K562 (cell line): ENCODE measurements around the gene SLC4A5. TPM values are rescaled to one million over a fixed set of nuclear protein-coding genes. Genes with fewer than 3 reads are reported as not detected.

Experiments
- ARID4B ChIP-seq: sonication (generic); formaldehyde crosslinking; IDR thresholded peaks from 2 replicates; pipeline ENCODE4 v1.8.0; 2022; ENCODE audit warnings: mild to moderate bottlenecking, missing genetic modification reagents
- BRD9 ChIP-seq: fragments of 450-650 bp; IDR thresholded peaks from 2 replicates; pipeline ENCODE4 v1.6.1; 2018; ENCODE audit warnings: low read depth; ENCODE audit not compliant: partially characterized antibody
- EGR1 ChIP-seq: fragments of 450-650 bp; conservative IDR thresholded peaks from 2 replicates; pipeline ENCODE4 v1.6.1; 2017; ENCODE audit warnings: mild to moderate bottlenecking
- EZH2 ChIP-seq: IDR thresholded peaks from 2 replicates; pipeline ENCODE4 v1.6.1; 2012; ENCODE audit warnings: low read depth, mild to moderate bottlenecking, inconsistent platforms, low read length, borderline replicate concordance
- HBP1 ChIP-seq: fragments of 450-650 bp; formaldehyde crosslinking; IDR thresholded peaks from 2 replicates; pipeline ENCODE4 v1.4.0; 2022; ENCODE audit warnings: missing genetic modification characterization
- ILK ChIP-seq: fragments of 450-650 bp; IDR thresholded peaks from 2 replicates; pipeline ENCODE4 v1.6.1; 2016; ENCODE audit warnings: missing genetic modification characterization, low read depth, mild to moderate bottlenecking, missing compliant biosample characterization, moderate library complexity, borderline replicate concordance
- KDM1A ChIP-seq, 2 experiments: fragments of 450-650 bp; IDR thresholded peaks; 2 replicates each; pipeline ENCODE4 v1.6.1; 2016; ENCODE audit warnings: mild to moderate bottlenecking in 2 of 2
- LEF1 ChIP-seq: fragments of 450-650 bp; IDR thresholded peaks from 2 replicates; pipeline ENCODE4 v1.6.1; 2016; ENCODE audit warnings: mild to moderate bottlenecking
- MIER1 ChIP-seq: fragments of 450-650 bp; IDR thresholded peaks from 2 replicates; pipeline ENCODE4 v1.6.1; 2016; ENCODE audit warnings: antibody characterized with exemption, mild to moderate bottlenecking, low read depth
- MTA2 ChIP-seq: fragments of 450-650 bp; IDR thresholded peaks from 2 replicates; pipeline ENCODE4 v1.6.1; 2016; ENCODE audit warnings: low read depth
- NCOA1 ChIP-seq: fragments of 450-650 bp; IDR thresholded peaks from 2 replicates; pipeline ENCODE4 v1.6.1; 2016; ENCODE audit warnings: low read depth
- NR2C1 ChIP-seq, 2 experiments: fragments of 450-650 bp; IDR thresholded peaks; 2 replicates each; pipeline ENCODE4 v1.6.1; 2017; ENCODE audit warnings: mild to moderate bottlenecking in 2 of 2, antibody characterized with exemption in 1 of 2, inconsistent platforms in 1 of 2, missing compliant biosample characterization in 1 of 2, missing genetic modification characterization in 1 of 2
- POLR2AphosphoS5 ChIP-seq: IDR thresholded peaks from 2 replicates; pipeline ENCODE4 v1.6.1; 2011; ENCODE audit warnings: mild to moderate bottlenecking, low read depth, low read length, moderate library complexity; ENCODE audit not compliant: control insufficient read depth, insufficient read depth
- POLR2H ChIP-seq: IDR thresholded peaks from 2 replicates; pipeline ENCODE4 v1.6.1; 2016; ENCODE audit warnings: missing genetic modification characterization, low read depth, mild to moderate bottlenecking, control low read depth, missing compliant biosample characterization, moderate library complexity
- SMARCA5 ChIP-seq: fragments of 450-650 bp; IDR thresholded peaks from 2 replicates; pipeline ENCODE4 v1.6.1; 2016
- SMARCC2 ChIP-seq: fragments of 450-650 bp; IDR thresholded peaks from 2 replicates; pipeline ENCODE4 v1.6.1; 2017; ENCODE audit warnings: antibody characterized with exemption, moderate library complexity, mild to moderate bottlenecking, low read depth
- TCF3 ChIP-seq: sonication (generic); formaldehyde crosslinking; IDR thresholded peaks from 2 replicates; pipeline ENCODE4 v1.4.0; 2020; ENCODE audit warnings: mild to moderate bottlenecking, missing genetic modification reagents
- polyA plus RNA-seq, 8 experiments: library from polyadenylated mRNA; depleted of rRNA in 4 of 8; stranded (reverse) in 5 of 8; unstranded in 3 of 8; fragments of >200 nt; fragmentation: Nextera tagmentation in 2 of 8; fragmentation: Illumina TruSeq in 1 of 8; extraction: Ambion mirVana in 2 of 8; extraction: Trizol in 1 of 8; gene quantifications; 2 replicates each; pipeline versions ENCODE4 v1.2.1 to v1.2.3, GENCODE V29; 2011 to 2014; ENCODE audit warnings: inconsistent platforms in 1 of 8, missing spikeins in 1 of 8
- total RNA-seq, 7 experiments: library from RNA; depleted of rRNA in 6 of 7; stranded (reverse); fragments of >200 nt in 6 of 7; fragmentation: Illumina TruSeq in 2 of 7; extraction: Trizol in 2 of 7; gene quantifications; 2 replicates each; pipeline versions ENCODE4 v1.2.1 to v1.2.3, GENCODE V29; 2011 to 2021; ENCODE audit warnings: low replicate concordance in 1 of 7
- TF ChIP-seq, protein P1 (sequence below): fragments of 150-350 bp; IDR thresholded peaks from 2 replicates; pipeline ENCODE4 v1.6.1; 2014; ENCODE audit warnings: low read depth, mild to moderate bottlenecking, low read length, borderline replicate concordance

The SLC4A5 gene
- total and polyA plus RNA-seq, 9 of the 15 experiments (the other 6 are each of a cell fraction or from before 2014, with no cell fraction given), result 0.03 to 0.77 (median 0.14) TPM; not detected in 1

- peak; percentile 47; the same call in 1 of the 2 replicates for TF ChIP-seq NR2C1 (IDR thresholded peaks at IDR 0.05)
- TF ChIP-seq NR2C1 (tag; IDR thresholded peaks at IDR 0.05), result peak; percentile 53
- TF ChIP-seq, protein P1, sequence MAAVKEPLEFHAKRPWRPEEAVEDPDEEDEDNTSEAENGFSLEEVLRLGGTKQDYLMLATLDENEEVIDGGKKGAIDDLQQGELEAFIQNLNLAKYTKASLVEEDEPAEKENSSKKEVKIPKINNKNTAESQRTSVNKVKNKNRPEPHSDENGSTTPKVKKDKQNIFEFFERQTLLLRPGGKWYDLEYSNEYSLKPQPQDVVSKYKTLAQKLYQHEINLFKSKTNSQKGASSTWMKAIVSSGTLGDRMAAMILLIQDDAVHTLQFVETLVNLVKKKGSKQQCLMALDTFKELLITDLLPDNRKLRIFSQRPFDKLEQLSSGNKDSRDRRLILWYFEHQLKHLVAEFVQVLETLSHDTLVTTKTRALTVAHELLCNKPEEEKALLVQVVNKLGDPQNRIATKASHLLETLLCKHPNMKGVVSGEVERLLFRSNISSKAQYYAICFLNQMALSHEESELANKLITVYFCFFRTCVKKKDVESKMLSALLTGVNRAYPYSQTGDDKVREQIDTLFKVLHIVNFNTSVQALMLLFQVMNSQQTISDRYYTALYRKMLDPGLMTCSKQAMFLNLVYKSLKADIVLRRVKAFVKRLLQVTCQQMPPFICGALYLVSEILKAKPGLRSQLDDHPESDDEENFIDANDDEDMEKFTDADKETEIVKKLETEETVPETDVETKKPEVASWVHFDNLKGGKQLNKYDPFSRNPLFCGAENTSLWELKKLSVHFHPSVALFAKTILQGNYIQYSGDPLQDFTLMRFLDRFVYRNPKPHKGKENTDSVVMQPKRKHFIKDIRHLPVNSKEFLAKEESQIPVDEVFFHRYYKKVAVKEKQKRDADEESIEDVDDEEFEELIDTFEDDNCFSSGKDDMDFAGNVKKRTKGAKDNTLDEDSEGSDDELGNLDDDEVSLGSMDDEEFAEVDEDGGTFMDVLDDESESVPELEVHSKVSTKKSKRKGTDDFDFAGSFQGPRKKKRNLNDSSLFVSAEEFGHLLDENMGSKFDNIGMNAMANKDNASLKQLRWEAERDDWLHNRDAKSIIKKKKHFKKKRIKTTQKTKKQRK, result no peak
- peak; percentile 49; the same call in 1 of the 2 replicates for TF ChIP-seq POLR2AphosphoS5
- 0 out of 2 replicates have a peak, but pooled peaks have one; percentile 27 for TF ChIP-seq SMARCC2
- no peak for TF ChIP-seq EZH2
- peak; percentile 68 for TF ChIP-seq MTA2
- no peak for TF ChIP-seq EGR1
- TF ChIP-seq NCOA1, result 0 out of 2 replicates have a peak, but pooled peaks have one; percentile 12
- TF ChIP-seq ARID4B (CRISPR knock-in tag), result no peak
- TF ChIP-seq BRD9, result peak; percentile 24
- TF ChIP-seq ILK, result no peak
- 0 out of 2 replicates have a peak, but pooled peaks have one; percentile 46 for TF ChIP-seq HBP1 (CRISPR knock-in tag)
- peak; percentile 79 for TF ChIP-seq SMARCA5
- TF ChIP-seq MIER1, result no peak
- no peak for TF ChIP-seq POLR2H (tag)
- peak; percentile 92 to 95 for TF ChIP-seq KDM1A (IDR thresholded peaks at IDR 0.05)
- peak; percentile 69 for TF ChIP-seq TCF3 (CRISPR knock-in tag)
- 0 out of 2 replicates have a peak, but pooled peaks have one; percentile 27 for TF ChIP-seq LEF1
Measured at GRCh38 chr2:74242354-74243071, 100.7 kb downstream of the SLC4A5 start (continued).
